HG02938 (cell line): ENCODE measurements around the gene DAP.
"Not testable (repeated sequence)": the region's sequence is repeated elsewhere in the genome, so short reads cannot be mapped to it uniquely, and the experiment has no call there.

ENCODE experiments used
- ATAC-seq: cut with Tn5 transposase; IDR thresholded peaks from one replicate; pipeline ENCODE4 v1.9.1; 2021; ENCODE audit warnings: mild to moderate bottlenecking, moderate library complexity; ENCODE audit not compliant: unreplicated experiment

Gene DAP

GRCh38 chr5:10635867-10636350, 125.1 kb downstream of the DAP start:
- no peak for ATAC-seq

DNA sequence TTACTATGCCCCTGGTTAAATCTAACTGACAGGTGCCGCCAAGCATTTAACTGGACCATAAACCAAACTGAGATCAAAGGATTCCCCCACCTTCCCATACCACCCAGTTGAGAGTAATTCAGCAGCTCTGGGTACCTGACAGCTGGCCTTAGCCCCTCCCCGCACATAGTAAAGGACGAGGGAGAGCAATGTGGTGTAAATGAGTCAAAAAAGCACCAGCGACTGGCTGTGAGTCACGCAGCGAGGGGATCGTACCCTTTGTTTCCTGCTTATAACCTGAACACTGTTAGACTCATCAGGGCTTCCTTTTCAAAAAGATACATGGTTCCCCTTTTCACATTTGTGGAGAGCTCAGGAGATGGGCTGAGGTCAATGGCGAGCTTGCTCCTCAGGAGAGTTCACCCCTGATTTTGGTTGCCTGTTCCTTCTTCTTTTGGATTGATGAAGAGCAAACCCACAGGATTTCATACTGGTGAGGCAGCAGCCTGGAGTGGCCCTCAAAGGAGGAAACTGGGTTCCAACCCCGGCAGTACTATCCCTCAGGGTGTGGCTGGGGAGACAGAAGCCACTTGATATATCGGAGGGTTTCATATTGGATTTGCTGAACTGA, 125.7 kb downstream of the DAP start:
- peak; percentile 76 for ATAC-seq

- ATAC-seq = no peak
These were observed 126.5 kb downstream of the DAP start for GRCh38 chr5:10634562-10634961.

DNA sequence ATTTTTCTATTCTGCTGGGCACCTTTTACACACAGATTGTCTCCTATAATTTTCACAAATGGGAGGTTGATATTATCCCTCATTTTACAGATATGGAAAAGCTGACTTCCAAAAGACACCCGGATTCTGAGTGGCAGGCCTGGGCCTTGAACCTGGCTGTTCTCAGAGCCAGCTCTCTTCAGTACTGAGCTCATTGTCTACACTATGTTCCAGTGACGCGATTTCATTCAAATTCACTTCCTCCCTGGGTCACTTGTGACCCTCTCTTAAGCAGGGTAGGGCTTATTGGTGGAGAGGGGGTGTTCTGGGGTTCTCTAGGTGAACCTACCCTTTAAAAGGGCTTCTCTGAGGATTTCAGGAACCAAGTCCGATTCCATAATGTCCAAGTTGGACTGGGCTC, 127.0 kb downstream of the DAP start:
- ATAC-seq = no peak

DNA sequence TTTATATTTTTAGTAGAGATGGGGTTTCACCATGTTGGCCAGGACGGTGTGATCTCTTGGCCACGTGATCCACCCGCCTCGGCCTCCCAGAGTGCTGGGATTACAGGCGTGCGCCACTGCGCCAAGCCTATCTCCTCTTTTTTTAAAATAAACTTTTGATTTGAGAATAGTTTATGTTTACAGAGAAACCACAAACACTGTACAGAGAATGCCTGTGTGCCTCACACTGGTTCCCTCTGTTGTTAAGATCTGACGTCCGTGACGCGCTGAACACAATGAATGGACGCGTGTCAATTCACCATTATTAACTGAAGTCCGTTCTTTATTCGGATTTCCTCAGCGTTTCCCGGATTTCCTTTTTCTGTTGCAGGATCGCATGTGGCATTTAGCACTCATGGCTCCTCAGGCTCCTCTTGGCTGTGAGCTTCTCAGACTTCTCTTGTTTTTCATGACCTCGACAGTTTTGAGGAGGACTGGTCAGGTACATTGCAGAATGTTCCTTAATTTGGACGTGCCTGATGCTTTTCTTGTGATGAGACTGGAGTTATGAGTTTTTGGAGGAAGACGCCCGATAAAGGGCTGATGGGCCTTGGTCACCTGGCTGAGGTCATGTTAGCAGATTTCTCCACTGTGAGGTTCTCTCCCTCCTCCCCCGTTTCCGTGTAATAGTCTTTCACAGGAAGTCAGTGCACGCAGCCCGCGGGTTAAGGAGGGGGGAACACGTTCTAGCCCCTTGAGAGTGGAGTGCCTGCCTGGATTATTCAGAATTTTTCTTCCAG, 127.6 kb downstream of the DAP start:
- no peak for ATAC-seq

- peak; percentile 24 for ATAC-seq
These were observed 128.8 kb downstream of the DAP start for GRCh38 chr5:10632110-10632761.

- ATAC-seq = peak; percentile 11
These were observed 129.6 kb downstream of the DAP start for GRCh38 chr5:10631316-10631996.

GRCh38 chr5:10630744-10631143, 130.3 kb downstream of the DAP start:
- ATAC-seq = not testable (repeated sequence)

- no peak for ATAC-seq
These were observed 130.9 kb downstream of the DAP start for GRCh38 chr5:10630126-10630525.

DNA sequence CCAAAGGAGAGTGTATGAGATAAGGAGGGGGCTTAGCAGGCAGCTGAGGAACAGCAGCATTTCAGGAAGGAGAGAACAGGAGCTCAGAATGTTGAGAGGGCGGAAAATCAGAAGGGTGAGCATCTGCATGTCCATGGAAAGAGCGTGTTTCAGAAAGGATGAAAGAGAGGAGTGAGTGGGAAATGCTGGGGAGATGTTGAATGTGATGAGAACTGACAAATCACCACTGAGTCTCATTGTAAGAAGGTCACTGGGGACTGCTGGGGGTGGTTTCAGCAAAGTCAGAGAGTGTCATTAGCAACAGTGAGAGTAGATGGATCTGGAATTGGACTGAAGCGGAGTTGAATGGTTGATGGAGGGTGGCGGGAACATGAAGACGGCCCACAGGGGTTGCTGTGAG, 131.4 kb downstream of the DAP start:
- no peak for ATAC-seq
